ENCODE data around the gene HCLS1.
"Not testable (repeated sequence)": the region's sequence is repeated elsewhere in the genome, so short reads cannot be mapped to it uniquely, and the experiment has no call there.

GRCh38 chr3:121599900-121600299 lies 60.8 kb downstream of the HCLS1 start:
- not testable (repeated sequence) for TF ChIP-seq CTCF (tag by site-specific recombination; IDR thresholded peaks at IDR 0.05); OSR2 (tag by site-specific recombination; IDR thresholded peaks at IDR 0.05); GLI4 (tag by site-specific recombination; IDR thresholded peaks at IDR 0.05); ZSCAN5A (tag by site-specific recombination; IDR thresholded peaks at IDR 0.05); ZNF621 (tag by site-specific recombination; IDR thresholded peaks at IDR 0.05); ZNF302 (tag by site-specific recombination; IDR thresholded peaks at IDR 0.05; ENCODE audit: low read depth); ZNF18 (tag by site-specific recombination; IDR thresholded peaks at IDR 0.05); REST (tag by site-specific recombination; IDR thresholded peaks at IDR 0.05); ZNF292 (tag by site-specific recombination; IDR thresholded peaks at IDR 0.05; ENCODE audit: borderline replicate concordance, low read depth)
